CD4-positive, alpha-beta T cell (primary cell): ENCODE measurements around the gene ADGRD2. TPM values are rescaled to one million over a fixed set of nuclear protein-coding genes. Genes with fewer than 3 reads are reported as not detected.

Experiments used
- ATAC-seq: fragments of 200-7000 bp; cut with Tn5 transposase; one replicate; pipeline ENCODE4 v1.10.0; 2022; ENCODE audit warnings: mild to moderate bottlenecking; ENCODE audit not compliant: poor library complexity
- CTCF ChIA-PET: fragments of 350-600 bp; sonication (Branson Sonifier 250); formaldehyde crosslinking; loops from one replicate; lab custom pipeline; 2021; ENCODE audit warnings: antibody characterized with exemption, inconsistent platforms; lab: Charles Lee
- POLR2A ChIA-PET: fragments of 350-600 bp; sonication (Branson Sonifier 250); formaldehyde crosslinking; loops from one replicate; lab custom pipeline; 2021; ENCODE audit warnings: antibody characterized with exemption, inconsistent platforms; lab: Charles Lee
- DNase-seq, 14 experiments: peaks; one replicate each; pipeline ENCODE4 v3.0.0-alpha.2; 2013 to 2020; ENCODE audit warnings: mixed read lengths in 2 of 14
- H3K27ac ChIP-seq, 2 donors: one replicate each; pipeline versions ENCODE4 v1.5.1 to v1.7.0; 2013; ENCODE audit warnings: low read length in 2 of 2, low read depth in 1 of 2, mild to moderate bottlenecking in 1 of 2
- H3K27me3 ChIP-seq, 2 experiments: 1 replicate in 1 of 2; 2 replicates in 1 of 2; pipeline versions ENCODE4 v1.6.1 to v1.7.0; 2013; ENCODE audit warnings: low read length in 2 of 2, control low read depth in 1 of 2, mild to moderate bottlenecking in 1 of 2, moderate library complexity in 1 of 2; ENCODE audit not compliant: insufficient read depth in 2 of 2, control insufficient read depth in 1 of 2
- H3K36me3 ChIP-seq: one replicate; pipeline ENCODE4 v1.6.1; 2013; ENCODE audit warnings: low read length, control low read depth; ENCODE audit not compliant: insufficient read depth
- H3K4me1 ChIP-seq: one replicate; pipeline ENCODE4 v1.6.1; 2013; ENCODE audit warnings: low read length, control low read depth; ENCODE audit not compliant: insufficient read depth
- H3K4me3 ChIP-seq: one replicate; pipeline ENCODE4 v1.5.1; 2013; ENCODE audit warnings: mild to moderate bottlenecking, low read length, moderate library complexity
- H3K9me3 ChIP-seq, 2 experiments: 1 replicate in 1 of 2; 2 replicates in 1 of 2; pipeline versions ENCODE4 v1.6.1 to v1.7.0; 2013; ENCODE audit warnings: low read length in 2 of 2, mild to moderate bottlenecking in 2 of 2, control low read depth in 1 of 2, moderate library complexity in 1 of 2; ENCODE audit not compliant: control insufficient read depth in 1 of 2, insufficient read depth in 1 of 2
- H3K27ac Mint-ChIP-seq: one replicate; pipeline ENCODE4 v1.8.0; 2020; ENCODE audit warnings: mixed read lengths
- H3K27me3 Mint-ChIP-seq: one replicate; pipeline ENCODE4 v1.8.0; 2021; ENCODE audit warnings: mixed read lengths
- H3K36me3 Mint-ChIP-seq: one replicate; pipeline ENCODE4 v1.8.0; 2021; ENCODE audit warnings: low read depth, mixed read lengths
- H3K4me1 Mint-ChIP-seq: one replicate; pipeline ENCODE4 v1.8.0; 2021; ENCODE audit warnings: low read depth, mixed read lengths
- H3K4me3 Mint-ChIP-seq: one replicate; pipeline ENCODE4 v1.8.0; 2020; ENCODE audit warnings: mild to moderate bottlenecking, mixed read lengths
- H3K9me3 Mint-ChIP-seq: one replicate; pipeline ENCODE4 v1.8.0; 2020; ENCODE audit warnings: mixed read lengths
- CTCF ChIP-seq: fragments of 200-600 bp; IDR thresholded peaks from one replicate; pipeline ENCODE4 v1.8.0; 2022; ENCODE audit warnings: antibody characterized with exemption, mild to moderate bottlenecking
- intact Hi-C, 2 experiments: fragments of 100-400 bp; cut with DNase I in 1 of 2; cut with micrococcal nuclease in 1 of 2; formaldehyde crosslinking; loops; one replicate each; pipeline versions ENCODE4 v1.15.1 to v1.9.0; 2023 to 2025; cut with DNase I, micrococcal nuclease
- total RNA-seq, 174 experiments: library from RNA in 2 of 174; stranded (reverse) in 2 of 174; gene quantifications; one replicate each; pipeline ENCODE4 v1.2.3 and lab custom pipeline; 2021 to 2026

ADGRD2 gene
- total RNA-seq, 2 experiments from 2014 or later, result not detected

GRCh38 chr9:124522121-124523098 lies 72.2 kb downstream of the ADGRD2 start:
- no peak for TF ChIP-seq CTCF
- H3K4me1 ChIP-seq, result no peaks in the 10 kb centered on the region
- POLR2A ChIA-PET, result no interaction called here
- CTCF ChIA-PET, result no interaction called here
- H3K27me3 ChIP-seq, result peaks cover 0 to 3% of the 10 kb centered on the region in 2 experiments
- Mint-ChIP-seq H3K36me3 (no peaks in the 10 kb centered on the region), H3K4me3 (no peak overlapping the region), H3K27me3 (peaks cover 19% of the 10 kb centered on the region), H3K9me3 (no peaks in the 10 kb centered on the region), H3K4me1 (no peaks in the 10 kb centered on the region), H3K27ac (no peak overlapping the region)
- H3K36me3 ChIP-seq, result no peaks in the 10 kb centered on the region
- H3K27ac ChIP-seq, result no peak overlapping the region
- no peak overlapping the region for H3K4me3 ChIP-seq
- DNase-seq (no peak), ATAC-seq (no peak)
- peaks cover 0 to under 1% of the 10 kb centered on the region in 2 experiments for H3K9me3 ChIP-seq
- intact Hi-C loops, result no loop called here

- ATAC-seq (no peak), DNase-seq (no peak)
- no peak for TF ChIP-seq CTCF
- H3K4me1 Mint-ChIP-seq, result no peaks in the 10 kb centered on the region
- H3K4me3 Mint-ChIP-seq, result no peak overlapping the region
- ChIA-PET CTCF (no interaction called here), POLR2A (no interaction called here)
- intact Hi-C loops, result no loop called here
- H3K4me3 ChIP-seq, result no peak overlapping the region
- peaks cover 6% of the 10 kb centered on the region for H3K27me3 Mint-ChIP-seq
- no peaks in the 10 kb centered on the region for H3K27me3 ChIP-seq
- H3K27ac Mint-ChIP-seq, result no peak overlapping the region
- H3K36me3 Mint-ChIP-seq, result no peaks in the 10 kb centered on the region
- H3K36me3 ChIP-seq, result no peaks in the 10 kb centered on the region
- H3K4me1 ChIP-seq, result no peaks in the 10 kb centered on the region
- no peaks in the 10 kb centered on the region for H3K9me3 Mint-ChIP-seq
- no peak overlapping the region for H3K27ac ChIP-seq
- H3K9me3 ChIP-seq, result no peaks in the 10 kb centered on the region
These were observed 75.9 kb downstream of the ADGRD2 start for GRCh38 chr9:124526174-124526573.

- CTCF ChIA-PET, result no interaction called here
- TF ChIP-seq CTCF, result no peak
- Mint-ChIP-seq H3K4me3 (no peak overlapping the region), H3K27me3 (no peaks in the 10 kb centered on the region), H3K36me3 (no peaks in the 10 kb centered on the region), H3K9me3 (no peaks in the 10 kb centered on the region), H3K27ac (no peak overlapping the region), H3K4me1 (no peaks in the 10 kb centered on the region)
- Histone ChIP-seq H3K4me1 (no peaks in the 10 kb centered on the region), H3K36me3 (no peaks in the 10 kb centered on the region), H3K27ac (no peak overlapping the region), H3K9me3 (no peaks in the 10 kb centered on the region), H3K27me3 (no peaks in the 10 kb centered on the region), H3K4me3 (no peak overlapping the region)
- ATAC-seq, result no peak
- no peak for DNase-seq
- intact Hi-C loops, result no loop called here
- POLR2A ChIA-PET, result no interaction called here
These were observed 77.5 kb downstream of the ADGRD2 start for GRCh38 chr9:124527781-124528180.

Other genes with a start within 250 kb of the ADGRD2 start
- gene NEK6, start 192.5 kb upstream of the ADGRD2 start, total RNA-seq, result 1 to 10 TPM in 1 of 2 experiments, under 1 TPM in 1; 0.89 to 1.7 TPM
- 10 to 100 TPM; 69.3 to 71.7 TPM for gene PSMB7, start 35.0 kb upstream of the ADGRD2 start, total RNA-seq
- gene NR5A1, start 56.9 kb downstream of the ADGRD2 start, total RNA-seq, result not detected